ENCODE measurements around the gene RHOB. TPM values are rescaled to one million over a fixed set of nuclear protein-coding genes. Genes with fewer than 3 reads are reported as not detected.

The RHOB gene
- total and polyA plus RNA-seq, 2 of the 13 experiments (the other 11 are each of a cell fraction or from before 2014, with no cell fraction given), result 192 to 268 TPM

DNA sequence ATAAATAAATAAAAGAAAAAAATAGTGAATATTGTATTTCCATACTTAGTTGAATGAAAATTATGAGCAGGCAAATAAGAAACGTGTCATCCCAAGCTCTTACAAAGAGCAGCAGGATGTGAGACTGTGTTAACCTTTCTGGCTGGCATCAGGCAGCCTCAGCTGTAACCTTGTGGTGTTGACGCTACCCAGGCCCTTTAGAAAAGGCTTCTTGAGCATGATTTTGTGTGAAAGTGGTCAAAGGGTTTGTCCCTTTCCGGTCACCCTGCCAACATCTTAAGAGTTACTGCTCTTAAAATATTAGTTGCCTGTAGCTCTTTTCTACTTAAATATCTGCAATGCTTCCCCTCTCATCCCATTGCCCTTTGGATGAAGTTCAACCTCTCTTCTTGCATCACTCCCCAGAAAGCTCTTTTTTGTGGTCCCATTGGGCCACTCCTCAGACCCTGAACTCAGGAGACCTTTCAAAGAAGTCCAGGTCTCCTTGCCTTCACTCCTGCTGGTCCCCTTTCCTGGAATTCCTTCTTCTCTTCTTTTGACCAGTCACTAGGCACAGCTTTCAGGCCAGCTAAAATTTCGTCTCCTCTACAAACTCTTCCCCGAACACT is 35.0 kb downstream of the RHOB start (continued):
- TF ChIP-seq, protein P1, sequence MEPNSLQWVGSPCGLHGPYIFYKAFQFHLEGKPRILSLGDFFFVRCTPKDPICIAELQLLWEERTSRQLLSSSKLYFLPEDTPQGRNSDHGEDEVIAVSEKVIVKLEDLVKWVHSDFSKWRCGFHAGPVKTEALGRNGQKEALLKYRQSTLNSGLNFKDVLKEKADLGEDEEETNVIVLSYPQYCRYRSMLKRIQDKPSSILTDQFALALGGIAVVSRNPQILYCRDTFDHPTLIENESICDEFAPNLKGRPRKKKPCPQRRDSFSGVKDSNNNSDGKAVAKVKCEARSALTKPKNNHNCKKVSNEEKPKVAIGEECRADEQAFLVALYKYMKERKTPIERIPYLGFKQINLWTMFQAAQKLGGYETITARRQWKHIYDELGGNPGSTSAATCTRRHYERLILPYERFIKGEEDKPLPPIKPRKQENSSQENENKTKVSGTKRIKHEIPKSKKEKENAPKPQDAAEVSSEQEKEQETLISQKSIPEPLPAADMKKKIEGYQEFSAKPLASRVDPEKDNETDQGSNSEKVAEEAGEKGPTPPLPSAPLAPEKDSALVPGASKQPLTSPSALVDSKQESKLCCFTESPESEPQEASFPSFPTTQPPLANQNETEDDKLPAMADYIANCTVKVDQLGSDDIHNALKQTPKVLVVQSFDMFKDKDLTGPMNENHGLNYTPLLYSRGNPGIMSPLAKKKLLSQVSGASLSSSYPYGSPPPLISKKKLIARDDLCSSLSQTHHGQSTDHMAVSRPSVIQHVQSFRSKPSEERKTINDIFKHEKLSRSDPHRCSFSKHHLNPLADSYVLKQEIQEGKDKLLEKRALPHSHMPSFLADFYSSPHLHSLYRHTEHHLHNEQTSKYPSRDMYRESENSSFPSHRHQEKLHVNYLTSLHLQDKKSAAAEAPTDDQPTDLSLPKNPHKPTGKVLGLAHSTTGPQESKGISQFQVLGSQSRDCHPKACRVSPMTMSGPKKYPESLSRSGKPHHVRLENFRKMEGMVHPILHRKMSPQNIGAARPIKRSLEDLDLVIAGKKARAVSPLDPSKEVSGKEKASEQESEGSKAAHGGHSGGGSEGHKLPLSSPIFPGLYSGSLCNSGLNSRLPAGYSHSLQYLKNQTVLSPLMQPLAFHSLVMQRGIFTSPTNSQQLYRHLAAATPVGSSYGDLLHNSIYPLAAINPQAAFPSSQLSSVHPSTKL (CRISPR knock-in tag; IDR thresholded peaks at IDR 0.05), result no peak
- TF ChIP-seq ELF3 (CRISPR knock-in tag; IDR thresholded peaks at IDR 0.05) (no peak), AGO2 (optimal IDR thresholded peaks at IDR 0.05; ENCODE audit: low read depth, low read length) (no peak), HOXA3 (CRISPR knock-in tag; IDR thresholded peaks at IDR 0.05) (no peak), ZNF34 (CRISPR knock-in tag; IDR thresholded peaks at IDR 0.05; ENCODE audit: borderline replicate concordance) (no peak), HMGA1 (CRISPR knock-in tag; conservative IDR thresholded peaks at IDR 0.05) (no peak), ZNF160 (CRISPR knock-in tag; IDR thresholded peaks at IDR 0.05) (no peak), ZNF841 (CRISPR knock-in tag; IDR thresholded peaks at IDR 0.05; ENCODE audit: borderline replicate concordance) (no peak)
- TF ChIP-seq, protein P2, sequence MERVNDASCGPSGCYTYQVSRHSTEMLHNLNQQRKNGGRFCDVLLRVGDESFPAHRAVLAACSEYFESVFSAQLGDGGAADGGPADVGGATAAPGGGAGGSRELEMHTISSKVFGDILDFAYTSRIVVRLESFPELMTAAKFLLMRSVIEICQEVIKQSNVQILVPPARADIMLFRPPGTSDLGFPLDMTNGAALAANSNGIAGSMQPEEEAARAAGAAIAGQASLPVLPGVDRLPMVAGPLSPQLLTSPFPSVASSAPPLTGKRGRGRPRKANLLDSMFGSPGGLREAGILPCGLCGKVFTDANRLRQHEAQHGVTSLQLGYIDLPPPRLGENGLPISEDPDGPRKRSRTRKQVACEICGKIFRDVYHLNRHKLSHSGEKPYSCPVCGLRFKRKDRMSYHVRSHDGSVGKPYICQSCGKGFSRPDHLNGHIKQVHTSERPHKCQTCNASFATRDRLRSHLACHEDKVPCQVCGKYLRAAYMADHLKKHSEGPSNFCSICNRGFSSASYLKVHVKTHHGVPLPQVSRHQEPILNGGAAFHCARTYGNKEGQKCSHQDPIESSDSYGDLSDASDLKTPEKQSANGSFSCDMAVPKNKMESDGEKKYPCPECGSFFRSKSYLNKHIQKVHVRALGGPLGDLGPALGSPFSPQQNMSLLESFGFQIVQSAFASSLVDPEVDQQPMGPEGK (CRISPR knock-in tag; IDR thresholded peaks at IDR 0.05), result no peak
